ENCODE results near the gene CES4A. TPM values are rescaled to one million over a fixed set of nuclear protein-coding genes. Genes with fewer than 3 reads are reported as not detected.

Gene CES4A
- total RNA-seq, 1 experiment from 2014 or later: 2.5 TPM

GRCh38 chr16:67035364-67035763 lies 47.0 kb downstream of the CES4A start:
- ChIA-PET POLR2A (ENCODE audit: unreplicated experiment) (interaction anchor here (0.6 kb wide), 1 partner anchor 20 kb away, joined by 12 read pairs; no protein-coding TSS in a partner anchor), CTCF (no interaction called here)
- Histone ChIP-seq H3K36me3 (ENCODE audit: low read depth) (peaks cover 20% of the 10 kb centered on the region; the same call in 1 of the 2 replicates), H2AFZ (no peak overlapping the region), H3K9me2 (ENCODE audit: insufficient read depth) (no peaks in the 10 kb centered on the region), H3K27me3 (ENCODE audit: insufficient read depth, low read depth) (no peaks in the 10 kb centered on the region), H3K79me2 (ENCODE audit: low read depth) (peaks cover 93% of the 10 kb centered on the region), H3K4me2 (no peak overlapping the region), H3K4me1 (replicated peaks; ENCODE audit: insufficient read depth) (peaks cover 11% of the 10 kb centered on the region), H3K4me3 (no peak overlapping the region), H3K27ac (no peak overlapping the region), H3F3A (ENCODE audit: insufficient read depth, low read depth) (no peaks in the 10 kb centered on the region; the same call in 1 of the 2 replicates), H3K9me3 (ENCODE audit: insufficient read depth, low read depth) (no peaks in the 10 kb centered on the region), H4K20me1 (ENCODE audit: insufficient read depth) (peaks cover 18% of the 10 kb centered on the region; the same call in 1 of the 2 replicates)
- DNase-seq: no peak
- no TSS peak for BruUV-seq (replicated peaks)
- TF ChIP-seq EZH2 (IDR thresholded peaks at IDR 0.05; ENCODE audit: low read depth): no peak
- TF ChIP-seq CTCF (conservative IDR thresholded peaks at IDR 0.05): no peak
- intact Hi-C loops (cut with micrococcal nuclease; ENCODE audit: unreplicated experiment): no loop called here

- ChIA-PET POLR2A (ENCODE audit: unreplicated experiment) (no interaction called here), CTCF (interaction anchor here (0.6 kb wide), 1 partner anchor 119 kb away, joined by 4 read pairs; no protein-coding TSS in a partner anchor)
- no TSS peak for BruUV-seq (replicated peaks)
- H3K4me1 ChIP-seq (replicated peaks; ENCODE audit: insufficient read depth): peaks cover 1% of the 10 kb centered on the region; the same call in 1 of the 2 replicates
- no peak for DNase-seq
- no peaks in the 10 kb centered on the region; the same call in 1 of the 2 replicates for H3F3A ChIP-seq (ENCODE audit: insufficient read depth, low read depth)
- peaks cover 21% of the 10 kb centered on the region; the same call in 1 of the 2 replicates for H3K36me3 ChIP-seq (ENCODE audit: low read depth)
- no peak overlapping the region for H3K4me3 ChIP-seq
- peaks cover 92% of the 10 kb centered on the region for H3K79me2 ChIP-seq (ENCODE audit: low read depth)
- peaks cover 17% of the 10 kb centered on the region for H4K20me1 ChIP-seq (ENCODE audit: insufficient read depth)
- no peak overlapping the region for H2AFZ ChIP-seq
- no peak overlapping the region for H3K4me2 ChIP-seq
- no peaks in the 10 kb centered on the region for H3K9me3 ChIP-seq (ENCODE audit: insufficient read depth, low read depth)
- TF ChIP-seq EZH2 (IDR thresholded peaks at IDR 0.05; ENCODE audit: low read depth): no peak
- H3K27ac ChIP-seq: no peak overlapping the region
- intact Hi-C loops (cut with micrococcal nuclease; ENCODE audit: unreplicated experiment): no loop called here
- no peaks in the 10 kb centered on the region for H3K9me2 ChIP-seq (ENCODE audit: insufficient read depth)
- no peaks in the 10 kb centered on the region for H3K27me3 ChIP-seq (ENCODE audit: insufficient read depth, low read depth)
Measured at GRCh38 chr16:67036323-67036741, 47.9 kb downstream of the CES4A start.

GRCh38 chr16:67039260-67040020 lies 51.1 kb downstream of the CES4A start:
- H3K36me3 ChIP-seq (ENCODE audit: low read depth): peaks cover 12% of the 10 kb centered on the region; the same call in 1 of the 2 replicates
- no peak overlapping the region for H3K4me2 ChIP-seq
- no peak for DNase-seq
- ChIA-PET POLR2A (ENCODE audit: unreplicated experiment) (no interaction called here), CTCF (no interaction called here)
- H3K9me3 ChIP-seq (ENCODE audit: insufficient read depth, low read depth): no peaks in the 10 kb centered on the region
- no peaks in the 10 kb centered on the region for H3K4me1 ChIP-seq (replicated peaks; ENCODE audit: insufficient read depth)
- H3K9me2 ChIP-seq (ENCODE audit: insufficient read depth): no peaks in the 10 kb centered on the region
- no peak overlapping the region for H2AFZ ChIP-seq
- no TSS peak for BruUV-seq (replicated peaks)
- H3K27me3 ChIP-seq (ENCODE audit: insufficient read depth, low read depth): no peaks in the 10 kb centered on the region
- no peak overlapping the region for H3K4me3 ChIP-seq
- TF ChIP-seq CTCF (conservative IDR thresholded peaks at IDR 0.05) (no peak), EZH2 (IDR thresholded peaks at IDR 0.05; ENCODE audit: low read depth) (no peak)
- H3K79me2 ChIP-seq (ENCODE audit: low read depth): peaks cover 64% of the 10 kb centered on the region
- peaks cover 13% of the 10 kb centered on the region for H4K20me1 ChIP-seq (ENCODE audit: insufficient read depth)
- no peaks in the 10 kb centered on the region for H3F3A ChIP-seq (ENCODE audit: insufficient read depth, low read depth)
- no peak overlapping the region for H3K27ac ChIP-seq
- intact Hi-C loops (cut with micrococcal nuclease; ENCODE audit: unreplicated experiment): no loop called here
